ENCODE measurements around the gene SRRM3. TPM values are rescaled to one million over a fixed set of nuclear protein-coding genes. Genes with fewer than 3 reads are reported as not detected.
"Not testable (repeated sequence)": the region's sequence is repeated elsewhere in the genome, so short reads cannot be mapped to it uniquely, and the experiment has no call there.

The SRRM3 gene
- polyA plus RNA-seq, 2 donors, result 10.4 to 23.6 TPM

DNA sequence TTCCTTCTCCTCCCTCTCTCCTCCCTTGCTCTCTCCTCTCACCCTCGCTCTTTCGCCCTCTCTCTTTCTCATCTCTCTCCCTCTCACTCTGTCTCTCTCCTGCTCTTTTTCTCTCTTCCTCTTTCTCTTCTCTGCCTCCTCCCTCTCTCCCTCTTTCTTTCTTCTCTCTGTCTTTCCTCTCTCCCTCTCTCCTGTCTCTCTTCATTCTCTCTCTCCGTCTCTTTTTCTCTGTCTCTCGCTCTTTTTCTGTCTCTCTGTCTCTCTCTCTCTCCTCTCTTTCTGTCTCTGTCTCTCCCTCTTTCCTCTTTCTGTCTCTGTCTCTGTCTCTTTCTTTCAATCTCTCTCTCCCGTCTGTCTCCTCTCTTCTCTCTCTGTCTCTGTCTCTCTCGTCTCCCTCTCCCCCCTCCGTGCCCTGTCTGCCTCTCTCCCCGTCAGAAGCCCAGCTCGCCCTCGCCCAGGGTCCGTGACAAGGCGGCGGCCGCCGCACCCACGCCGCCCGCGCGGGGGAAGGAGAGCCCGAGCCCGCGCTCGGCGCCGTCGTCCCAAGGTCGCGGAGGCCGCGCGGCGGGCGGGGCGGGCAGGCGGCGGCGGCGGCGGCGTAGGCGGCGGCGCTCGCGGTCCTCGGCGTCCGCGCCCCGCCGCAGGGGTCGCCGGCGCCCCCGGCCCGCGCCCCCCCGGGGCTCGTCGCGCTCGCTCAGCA is 79.5 kb downstream of the SRRM3 start:
- H3K9me3 ChIP-seq (ENCODE audit: control insufficient read depth in 2 of 2, insufficient read depth in 1 of 2, low read depth in 1 of 2, low read length in 1 of 2), result no peaks in the 10 kb centered on the region
- H3K27me3 ChIP-seq (ENCODE audit: control insufficient read depth in 1 of 2, insufficient read depth in 2 of 2, low read length in 2 of 2), result no peaks in the 10 kb centered on the region
- 4 to 8% methylated on average over 21 to 63 of the region's 63 CpGs for WGBS, 2 donors

DNA sequence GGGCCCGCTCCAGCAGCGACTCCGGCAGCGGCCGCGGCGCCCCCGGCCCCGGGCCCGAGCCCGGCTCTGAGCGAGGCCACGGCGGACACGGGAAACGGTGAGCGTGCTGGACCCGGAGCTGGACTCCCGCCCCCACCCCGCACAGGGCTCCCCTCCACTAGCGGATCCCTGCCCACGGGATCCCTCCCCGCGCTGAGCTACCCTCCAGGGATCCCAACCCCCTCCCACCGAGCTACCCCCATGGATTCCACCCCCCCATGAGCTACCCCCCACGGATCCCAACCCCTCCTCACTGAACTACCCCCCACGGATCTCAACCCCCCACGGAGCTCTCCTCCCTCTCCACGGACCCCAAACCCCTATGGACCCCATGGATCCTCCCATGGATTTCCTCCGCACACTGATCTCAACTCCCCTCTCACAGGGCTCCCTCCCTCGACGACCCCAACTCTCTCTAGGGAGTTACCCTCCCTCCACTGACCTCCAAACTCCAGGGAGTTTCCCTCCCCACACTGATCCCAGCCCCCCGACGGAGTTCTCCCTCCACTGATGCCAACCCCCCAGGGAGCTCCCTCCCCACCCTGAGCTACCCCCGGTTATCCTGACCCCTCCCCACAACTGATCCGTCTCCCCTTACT is 80.1 kb downstream of the SRRM3 start:
- Histone ChIP-seq H3K9me3 (ENCODE audit: control insufficient read depth in 2 of 2, insufficient read depth in 1 of 2, low read depth in 1 of 2, low read length in 1 of 2) (no peaks in the 10 kb centered on the region), H3K27ac (ENCODE audit: low read depth in 2 of 2, low read length in 1 of 2) (no peak overlapping the region), H3K36me3 (ENCODE audit: control insufficient read depth in 2 of 2, insufficient read depth in 2 of 2, low read length in 1 of 2) (peaks cover 0 to 5% of the 10 kb centered on the region in 2 donors), H3K4me1 (ENCODE audit: control insufficient read depth in 2 of 2, insufficient read depth in 2 of 2, low read length in 1 of 2) (peaks cover 3 to 9% of the 10 kb centered on the region in 2 donors), H3K27me3 (ENCODE audit: control insufficient read depth in 1 of 2, insufficient read depth in 2 of 2, low read length in 2 of 2) (no peaks in the 10 kb centered on the region), H3K4me3 (ENCODE audit: low read depth in 1 of 2, low read length in 2 of 2) (peak overlapping the region; percentile 58 to 68)
- 3% methylated on average over 21 to 36 of the region's 36 CpGs for WGBS, 2 donors

More for the DNA sequence above, 79.5 kb downstream of the SRRM3 start:
- Histone ChIP-seq H3K27ac (ENCODE audit: low read depth in 2 of 2, low read length in 1 of 2) (no peak overlapping the region), H3K4me1 (ENCODE audit: control insufficient read depth in 2 of 2, insufficient read depth in 2 of 2, low read length in 1 of 2) (peaks cover 3 to 9% of the 10 kb centered on the region in 2 donors), H3K4me3 (ENCODE audit: low read depth in 1 of 2, low read length in 2 of 2) (peak overlapping the region; percentile 41 to 68), H3K36me3 (ENCODE audit: control insufficient read depth in 2 of 2, insufficient read depth in 2 of 2, low read length in 1 of 2) (peaks cover 0 to 2% of the 10 kb centered on the region in 2 donors)

GRCh38 chr7:76282344-76283253 is 80.9 kb downstream of the SRRM3 start:
- Histone ChIP-seq H3K27ac (ENCODE audit: low read depth in 2 of 2, low read length in 1 of 2) (no peak overlapping the region), H3K36me3 (ENCODE audit: control insufficient read depth in 2 of 2, insufficient read depth in 2 of 2, low read length in 1 of 2) (peaks cover 0 to 7% of the 10 kb centered on the region in 2 donors), H3K27me3 (ENCODE audit: control insufficient read depth in 1 of 2, insufficient read depth in 2 of 2, low read length in 2 of 2) (no peaks in the 10 kb centered on the region), H3K4me3 (ENCODE audit: low read depth in 1 of 2, low read length in 2 of 2) (peak overlapping the region; percentile 58 to 68), H3K9me3 (ENCODE audit: control insufficient read depth in 2 of 2, insufficient read depth in 1 of 2, low read depth in 1 of 2, low read length in 1 of 2) (no peaks in the 10 kb centered on the region), H3K4me1 (ENCODE audit: control insufficient read depth in 2 of 2, insufficient read depth in 2 of 2, low read length in 1 of 2) (peaks cover 3 to 9% of the 10 kb centered on the region in 2 donors)
- WGBS, 2 donors, result 3% methylated on average over 81 to 98 of the region's 98 CpGs

GRCh38 chr7:76283254-76284159 is 81.8 kb downstream of the SRRM3 start:
- Histone ChIP-seq H3K36me3 (ENCODE audit: control insufficient read depth in 2 of 2, insufficient read depth in 2 of 2, low read length in 1 of 2) (peaks cover 0 to 7% of the 10 kb centered on the region in 2 donors), H3K27ac (ENCODE audit: low read depth in 2 of 2, low read length in 1 of 2) (no peak overlapping the region), H3K9me3 (ENCODE audit: control insufficient read depth in 2 of 2, insufficient read depth in 1 of 2, low read depth in 1 of 2, low read length in 1 of 2) (no peaks in the 10 kb centered on the region), H3K4me3 (ENCODE audit: low read depth in 1 of 2, low read length in 2 of 2) (peak overlapping the region; percentile 58 to 68), H3K4me1 (ENCODE audit: control insufficient read depth in 2 of 2, insufficient read depth in 2 of 2, low read length in 1 of 2) (peaks cover 3 to 9% of the 10 kb centered on the region in 2 donors), H3K27me3 (ENCODE audit: control insufficient read depth in 1 of 2, insufficient read depth in 2 of 2, low read length in 2 of 2) (no peaks in the 10 kb centered on the region)
- whole genome bisulfite sequencing, 2 donors, result 76 to 89% methylated on average over 7 to 17 of the region's 17 CpGs

GRCh38 chr7:76285604-76286374 is 84.1 kb downstream of the SRRM3 start:
- peaks cover 0 to 7% of the 10 kb centered on the region in 2 donors for H3K36me3 ChIP-seq (ENCODE audit: control insufficient read depth in 2 of 2, insufficient read depth in 2 of 2, low read length in 1 of 2)
- no peaks in the 10 kb centered on the region for H3K9me3 ChIP-seq (ENCODE audit: control insufficient read depth in 2 of 2, insufficient read depth in 1 of 2, low read depth in 1 of 2, low read length in 1 of 2)
- no peaks in the 10 kb centered on the region for H3K27me3 ChIP-seq (ENCODE audit: control insufficient read depth in 1 of 2, insufficient read depth in 2 of 2, low read length in 2 of 2)
- H3K4me3 ChIP-seq (ENCODE audit: low read depth in 1 of 2, low read length in 2 of 2), result no peak overlapping the region
- no peak overlapping the region for H3K27ac ChIP-seq (ENCODE audit: low read depth in 2 of 2, low read length in 1 of 2)
- WGBS, 2 donors, result 88 to 89% methylated on average over 29 of the region's 29 CpGs
- peaks cover 6 to 9% of the 10 kb centered on the region in 2 donors for H3K4me1 ChIP-seq (ENCODE audit: control insufficient read depth in 2 of 2, insufficient read depth in 2 of 2, low read length in 1 of 2)

- H3K27ac ChIP-seq (ENCODE audit: low read depth in 2 of 2, low read length in 1 of 2), result no peak overlapping the region
- peaks cover 10 to 12% of the 10 kb centered on the region in 2 donors for H3K4me1 ChIP-seq (ENCODE audit: control insufficient read depth in 2 of 2, insufficient read depth in 2 of 2, low read length in 1 of 2)
- no peaks in the 10 kb centered on the region for H3K27me3 ChIP-seq (ENCODE audit: control insufficient read depth in 1 of 2, insufficient read depth in 2 of 2, low read length in 2 of 2)
- peaks cover 0 to 7% of the 10 kb centered on the region in 2 donors for H3K36me3 ChIP-seq (ENCODE audit: control insufficient read depth in 2 of 2, insufficient read depth in 2 of 2, low read length in 1 of 2)
- no peaks in the 10 kb centered on the region for H3K9me3 ChIP-seq (ENCODE audit: control insufficient read depth in 2 of 2, insufficient read depth in 1 of 2, low read depth in 1 of 2, low read length in 1 of 2)
- 81 to 88% methylated on average over 16 of the region's 16 CpGs for WGBS, 2 donors
- no peak overlapping the region for H3K4me3 ChIP-seq (ENCODE audit: low read depth in 1 of 2, low read length in 2 of 2)
These were observed 85.2 kb downstream of the SRRM3 start for GRCh38 chr7:76286842-76287403.

GRCh38 chr7:76290847-76291350 is 89.2 kb downstream of the SRRM3 start:
- H3K27me3 ChIP-seq (ENCODE audit: control insufficient read depth in 1 of 2, insufficient read depth in 2 of 2, low read length in 2 of 2); H3K36me3 ChIP-seq (ENCODE audit: control insufficient read depth in 2 of 2, insufficient read depth in 2 of 2, low read length in 1 of 2); H3K9me3 ChIP-seq (ENCODE audit: control insufficient read depth in 2 of 2, insufficient read depth in 1 of 2, low read depth in 1 of 2, low read length in 1 of 2); H3K4me3 ChIP-seq (ENCODE audit: low read depth in 1 of 2, low read length in 2 of 2): not testable (repeated sequence)
- 73 to 81% methylated on average over 6 of the region's 6 CpGs for WGBS, 2 donors
- Histone ChIP-seq H3K4me1 (ENCODE audit: control insufficient read depth in 2 of 2, insufficient read depth in 2 of 2, low read length in 1 of 2) (peaks cover 2 to 24% of the 10 kb centered on the region in 2 donors), H3K27ac (ENCODE audit: low read depth in 2 of 2, low read length in 1 of 2) (peak overlapping the region; percentile 95 to 98)
